Neural cell (in vitro differentiated cells): Measurements from ENCODE around the gene STIL.

Source experiments
- CTCF ChIP-seq: fragments of 450-650 bp; IDR thresholded peaks from 2 replicates; pipeline ENCODE4 v1.5.1; 2014; ENCODE audit warnings: antibody characterized with exemption, mild to moderate bottlenecking, moderate library complexity; ENCODE audit not compliant: poor library complexity, severe bottlenecking
- EZH2 ChIP-seq: fragments of 200-600, 300-800 bp; shearing (Covaris generic), sonication (generic); IDR thresholded peaks from 2 replicates; pipeline ENCODE4 v1.6.1; 2014; ENCODE audit warnings: antibody characterized with exemption, low read length, borderline replicate concordance, mild to moderate bottlenecking; ENCODE audit not compliant: insufficient read depth, poor library complexity, severe bottlenecking
- POLR2AphosphoS5 ChIP-seq: IDR thresholded peaks from 2 replicates; pipeline ENCODE4 v1.6.1; 2012
- RAD21 ChIP-seq: fragments of 450-650 bp; conservative IDR thresholded peaks from 2 replicates; pipeline ENCODE4 v1.6.1; 2014; ENCODE audit warnings: antibody characterized with exemption, mild to moderate bottlenecking, moderate library complexity
- SMC3 ChIP-seq: fragments of 450-650 bp; conservative IDR thresholded peaks from 2 replicates; pipeline ENCODE4 v1.6.1; 2014; ENCODE audit warnings: antibody characterized with exemption, mild to moderate bottlenecking, moderate library complexity; ENCODE audit not compliant: poor library complexity
- TAF1 ChIP-seq: IDR thresholded peaks from 2 replicates; pipeline ENCODE4 v1.6.1; 2012; ENCODE audit warnings: low read depth
- TF ChIP-seq, protein P1 (sequence below): IDR thresholded peaks from 2 replicates; pipeline ENCODE4 v1.6.1; 2012; ENCODE audit warnings: borderline replicate concordance

GRCh38 chr1:47209091-47209490, 104.9 kb downstream of the STIL start:
- no peak for TF ChIP-seq POLR2AphosphoS5
- TF ChIP-seq CTCF, result no peak
- TF ChIP-seq, protein P1, sequence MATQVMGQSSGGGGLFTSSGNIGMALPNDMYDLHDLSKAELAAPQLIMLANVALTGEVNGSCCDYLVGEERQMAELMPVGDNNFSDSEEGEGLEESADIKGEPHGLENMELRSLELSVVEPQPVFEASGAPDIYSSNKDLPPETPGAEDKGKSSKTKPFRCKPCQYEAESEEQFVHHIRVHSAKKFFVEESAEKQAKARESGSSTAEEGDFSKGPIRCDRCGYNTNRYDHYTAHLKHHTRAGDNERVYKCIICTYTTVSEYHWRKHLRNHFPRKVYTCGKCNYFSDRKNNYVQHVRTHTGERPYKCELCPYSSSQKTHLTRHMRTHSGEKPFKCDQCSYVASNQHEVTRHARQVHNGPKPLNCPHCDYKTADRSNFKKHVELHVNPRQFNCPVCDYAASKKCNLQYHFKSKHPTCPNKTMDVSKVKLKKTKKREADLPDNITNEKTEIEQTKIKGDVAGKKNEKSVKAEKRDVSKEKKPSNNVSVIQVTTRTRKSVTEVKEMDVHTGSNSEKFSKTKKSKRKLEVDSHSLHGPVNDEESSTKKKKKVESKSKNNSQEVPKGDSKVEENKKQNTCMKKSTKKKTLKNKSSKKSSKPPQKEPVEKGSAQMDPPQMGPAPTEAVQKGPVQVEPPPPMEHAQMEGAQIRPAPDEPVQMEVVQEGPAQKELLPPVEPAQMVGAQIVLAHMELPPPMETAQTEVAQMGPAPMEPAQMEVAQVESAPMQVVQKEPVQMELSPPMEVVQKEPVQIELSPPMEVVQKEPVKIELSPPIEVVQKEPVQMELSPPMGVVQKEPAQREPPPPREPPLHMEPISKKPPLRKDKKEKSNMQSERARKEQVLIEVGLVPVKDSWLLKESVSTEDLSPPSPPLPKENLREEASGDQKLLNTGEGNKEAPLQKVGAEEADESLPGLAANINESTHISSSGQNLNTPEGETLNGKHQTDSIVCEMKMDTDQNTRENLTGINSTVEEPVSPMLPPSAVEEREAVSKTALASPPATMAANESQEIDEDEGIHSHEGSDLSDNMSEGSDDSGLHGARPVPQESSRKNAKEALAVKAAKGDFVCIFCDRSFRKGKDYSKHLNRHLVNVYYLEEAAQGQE, result no peak
- TF ChIP-seq EZH2, result no peak
- no peak for TF ChIP-seq RAD21
- TF ChIP-seq SMC3, result no peak
- no peak for TF ChIP-seq TAF1
